Measurements from ENCODE around the gene DPH1. TPM values are rescaled to one million over a fixed set of nuclear protein-coding genes. Genes with fewer than 3 reads are reported as not detected.
A peak's percentile ranks its signal among the peaks of the same experiment; 100 is the strongest.

The DPH1 gene
- polyA plus RNA-seq, 5 donors, result 38.3 to 54.3 (median 47.8) TPM

DNA sequence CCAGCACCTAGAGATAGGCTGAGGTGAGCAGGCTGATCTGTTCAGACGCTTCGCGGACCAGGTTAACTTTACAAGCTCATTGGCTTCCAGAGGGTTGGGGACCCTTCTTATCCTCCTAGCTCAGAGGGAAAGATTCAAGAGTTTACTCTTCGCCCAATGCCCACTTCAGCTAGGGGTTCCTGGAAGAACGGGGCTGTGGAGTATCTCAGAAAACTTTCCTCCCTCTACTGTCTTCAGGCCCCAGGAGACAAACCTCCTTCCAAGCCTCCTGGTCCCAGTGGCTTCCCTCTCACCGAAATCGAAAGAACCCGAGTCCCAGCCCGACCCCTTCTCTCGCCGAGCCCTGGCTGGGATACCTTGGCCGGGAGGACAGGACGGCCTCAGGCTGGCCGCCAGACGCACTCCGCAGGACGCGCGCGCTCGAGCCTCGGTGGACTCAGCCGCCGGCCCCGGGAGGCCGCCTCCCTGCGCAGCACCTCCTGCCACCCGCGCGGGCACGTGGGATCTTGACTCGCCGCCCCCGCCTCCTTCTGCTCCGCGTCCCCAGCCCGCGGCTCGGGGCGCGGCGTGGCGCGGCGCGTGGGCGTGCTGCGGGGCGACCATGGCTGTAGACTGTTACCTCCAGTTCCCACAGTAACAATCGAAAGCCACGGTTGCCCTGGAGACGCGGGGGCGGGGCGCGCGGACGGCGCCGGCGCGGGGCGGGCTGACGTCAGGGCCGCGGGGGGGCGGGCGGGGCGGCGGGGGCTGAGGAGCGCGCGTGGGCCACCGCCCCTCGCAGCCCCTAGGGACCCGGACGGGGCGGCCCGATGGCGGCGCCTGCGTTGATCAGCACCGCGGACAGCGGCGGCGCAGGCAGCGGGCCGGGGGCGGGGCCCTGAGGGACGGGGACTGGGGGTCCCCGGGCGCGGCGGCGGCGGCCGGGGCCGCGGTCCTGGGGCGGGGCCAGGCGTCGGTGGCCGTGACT is 19.7 kb downstream of the DPH1 start:
- peak; percentile 80 to 84 for DNase-seq

GRCh38 chr17:2050300-2051060 is 20.5 kb downstream of the DPH1 start:
- DNase-seq, result peak; percentile 72 to 80

DNA sequence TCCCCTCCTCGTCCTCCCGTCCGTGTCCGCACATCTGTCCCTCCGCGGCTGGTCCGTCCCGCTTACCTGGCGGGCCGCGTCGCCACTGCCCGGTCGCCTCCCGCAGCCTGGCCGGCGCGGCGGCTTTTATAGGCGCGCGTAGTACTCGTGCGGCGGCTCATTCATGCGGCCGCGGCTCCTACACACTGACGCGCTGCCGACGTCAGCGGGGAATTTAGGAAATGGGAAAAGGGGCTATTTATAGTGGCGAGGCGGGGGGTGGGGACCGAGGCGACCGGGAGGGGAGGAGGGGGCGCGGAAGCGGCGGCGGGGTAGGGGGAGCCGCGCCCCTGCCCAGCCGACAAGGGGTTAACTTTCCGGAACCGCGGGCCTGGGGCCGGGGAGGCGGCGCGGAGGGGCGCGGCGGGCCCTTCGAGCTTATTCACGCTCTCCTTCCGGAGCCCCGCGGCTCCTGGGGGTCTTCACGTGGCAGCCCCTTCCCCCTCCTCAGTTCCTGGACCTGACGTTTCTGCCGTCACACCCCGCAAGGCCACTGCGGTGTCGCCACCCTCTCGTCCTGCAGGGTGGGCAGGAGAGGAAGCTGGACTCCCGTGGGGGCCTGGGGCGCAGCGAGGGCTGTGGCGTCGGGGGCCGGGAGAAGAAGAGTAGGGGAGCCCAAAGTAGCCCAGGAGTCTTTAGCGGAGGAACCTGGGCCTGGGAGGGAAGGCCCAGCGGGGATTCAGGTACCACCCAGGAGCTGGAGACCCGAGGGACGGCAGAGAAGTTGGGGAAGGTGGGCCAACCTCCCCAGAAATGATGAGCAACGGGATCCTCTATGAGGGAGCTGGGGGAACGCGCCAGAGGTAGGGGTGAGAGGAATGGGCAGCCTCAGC is 21.3 kb downstream of the DPH1 start:
- no peak for DNase-seq

DNA sequence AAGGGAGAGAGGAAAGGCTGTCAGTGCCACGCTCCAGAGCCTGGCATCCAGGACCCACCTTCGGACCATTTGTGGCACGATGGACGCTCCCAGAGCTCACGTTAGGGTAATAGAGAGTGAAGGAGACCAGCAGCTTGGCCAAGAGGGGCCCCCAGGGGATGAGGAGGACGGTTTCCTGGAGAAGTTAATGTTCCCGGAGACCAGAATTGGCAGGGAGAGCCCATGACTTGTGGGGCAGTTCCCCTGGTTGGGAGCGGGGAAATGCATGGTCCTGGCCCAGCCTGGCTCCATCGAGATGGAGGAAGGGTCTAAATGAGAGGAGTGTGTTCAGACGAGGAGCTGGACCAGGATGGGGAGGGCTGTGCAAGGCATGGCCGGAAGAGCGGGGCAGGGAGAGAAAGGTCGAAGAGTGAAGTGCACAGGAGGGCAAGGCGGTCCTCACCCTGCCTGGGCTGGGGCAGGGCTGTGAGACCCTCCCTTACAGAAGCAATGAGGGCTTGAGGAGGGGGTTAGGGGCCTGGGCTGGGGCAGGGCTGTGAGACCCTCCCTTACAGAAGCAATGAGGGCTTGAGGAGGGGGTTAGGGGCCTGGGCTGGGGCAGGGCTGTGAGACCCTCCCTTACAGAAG is 22.1 kb downstream of the DPH1 start:
- no peak for DNase-seq

DNA sequence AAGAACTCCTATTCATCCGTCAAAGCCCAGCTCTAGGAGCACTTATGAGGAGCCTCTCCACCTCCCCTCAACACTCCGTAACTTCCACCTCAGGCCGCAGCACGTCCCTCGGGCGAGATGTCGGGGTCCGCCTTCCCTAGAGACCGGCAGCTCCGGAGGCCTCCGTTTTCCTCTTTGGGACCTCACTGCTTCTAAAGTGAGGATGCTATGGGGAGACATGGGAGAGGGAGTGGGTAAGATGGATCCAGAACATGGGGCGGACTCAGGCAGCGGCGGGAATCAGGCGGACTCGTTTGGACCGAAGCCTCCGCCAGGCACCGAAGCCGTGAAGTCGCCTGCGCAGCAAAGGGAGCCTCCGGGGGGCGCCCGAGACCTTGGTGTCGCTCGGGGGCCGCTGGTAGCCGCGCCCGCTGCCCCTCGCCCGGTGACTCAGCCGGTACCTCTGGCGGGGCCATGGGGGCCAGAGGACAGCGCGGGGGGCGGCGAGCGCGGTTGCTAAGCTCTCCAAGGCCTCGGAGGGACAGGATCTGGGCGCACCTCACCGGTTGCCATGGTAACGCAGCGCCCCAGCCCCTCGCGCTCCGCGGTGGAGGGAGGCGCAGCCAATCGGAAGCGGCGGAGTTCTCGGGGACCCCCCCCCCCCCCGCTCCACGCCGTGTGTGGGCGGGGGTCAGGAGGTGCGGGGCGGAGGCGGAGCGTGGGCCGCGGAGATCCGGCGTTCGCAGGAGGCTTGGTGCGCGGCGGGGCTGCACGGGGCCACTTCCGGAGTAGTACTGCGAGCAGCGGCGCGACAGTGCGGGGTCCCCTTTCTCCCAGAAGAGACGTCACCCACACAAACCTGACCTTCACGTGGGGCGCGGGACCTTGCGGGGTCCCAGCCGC is 23.7 kb downstream of the DPH1 start:
- no peak for DNase-seq

DNA sequence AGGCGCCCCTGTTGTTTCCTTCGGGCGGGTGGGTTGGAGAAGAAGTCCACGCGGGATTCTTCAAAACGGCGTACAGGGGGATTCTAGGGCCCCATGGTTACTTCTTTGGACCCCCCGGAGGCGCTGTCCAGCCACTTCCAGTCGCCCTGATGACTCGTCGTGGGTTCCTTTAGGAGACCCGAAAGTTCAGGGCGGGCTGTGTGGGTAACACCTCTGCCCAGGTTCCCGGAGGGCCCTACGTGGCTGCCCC is 24.2 kb downstream of the DPH1 start:
- no peak for DNase-seq

- DNase-seq, result peak in 1 of 2 donors; percentile 81
Observed at GRCh38 chr17:2054512-2055291, 24.7 kb downstream of the DPH1 start, which contains the start of gene HIC1. Gene HIC1, plus strand, starts transcription at chr17:2055103. Its CDS starts 1,588 bp downstream, at chr17:2056691.

- DNase-seq, result no peak
Observed at GRCh38 chr17:2055292-2056205, 25.6 kb downstream of the DPH1 start.

DNA sequence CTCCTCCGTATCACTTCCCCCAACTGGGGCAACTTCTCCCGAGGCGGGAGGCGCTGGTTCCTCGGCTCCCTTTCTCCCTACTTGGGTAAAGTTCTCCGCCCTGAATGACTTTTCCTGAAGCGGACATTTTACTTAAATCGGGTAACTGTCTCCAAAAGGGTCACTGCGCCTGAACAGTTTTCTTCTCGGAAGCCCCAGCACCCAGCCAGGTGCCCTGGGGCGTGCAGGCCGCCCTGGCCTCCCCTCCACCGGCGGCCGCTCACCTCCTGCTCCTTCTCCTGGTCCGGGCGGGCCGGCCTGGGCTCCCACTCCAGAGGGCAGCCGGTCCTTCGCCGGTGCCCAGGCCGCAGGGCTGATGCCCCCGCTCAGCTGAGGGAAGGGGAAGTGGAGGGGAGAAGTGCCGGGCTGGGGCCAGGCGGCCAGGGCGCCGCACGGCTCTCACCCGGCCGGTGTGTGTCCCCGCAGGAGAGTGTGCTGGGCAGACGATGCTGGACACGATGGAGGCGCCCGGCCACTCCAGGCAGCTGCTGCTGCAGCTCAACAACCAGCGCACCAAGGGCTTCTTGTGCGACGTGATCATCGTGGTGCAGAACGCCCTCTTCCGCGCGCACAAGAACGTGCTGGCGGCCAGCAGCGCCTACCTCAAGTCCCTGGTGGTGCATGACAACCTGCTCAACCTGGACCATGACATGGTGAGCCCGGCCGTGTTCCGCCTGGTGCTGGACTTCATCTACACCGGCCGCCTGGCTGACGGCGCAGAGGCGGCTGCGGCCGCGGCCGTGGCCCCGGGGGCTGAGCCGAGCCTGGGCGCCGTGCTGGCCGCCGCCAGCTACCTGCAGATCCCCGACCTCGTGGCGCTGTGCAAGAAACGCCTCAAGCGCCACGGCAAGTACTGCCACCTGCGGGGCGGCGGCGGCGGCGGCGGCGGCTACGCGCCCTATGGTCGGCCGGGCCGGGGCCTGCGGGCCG is 26.5 kb downstream of the DPH1 start:
- peak in 1 of 2 donors; percentile 71 for DNase-seq

- DNase-seq, result no peak
Observed at GRCh38 chr17:2057175-2057759, 27.3 kb downstream of the DPH1 start.

DNA sequence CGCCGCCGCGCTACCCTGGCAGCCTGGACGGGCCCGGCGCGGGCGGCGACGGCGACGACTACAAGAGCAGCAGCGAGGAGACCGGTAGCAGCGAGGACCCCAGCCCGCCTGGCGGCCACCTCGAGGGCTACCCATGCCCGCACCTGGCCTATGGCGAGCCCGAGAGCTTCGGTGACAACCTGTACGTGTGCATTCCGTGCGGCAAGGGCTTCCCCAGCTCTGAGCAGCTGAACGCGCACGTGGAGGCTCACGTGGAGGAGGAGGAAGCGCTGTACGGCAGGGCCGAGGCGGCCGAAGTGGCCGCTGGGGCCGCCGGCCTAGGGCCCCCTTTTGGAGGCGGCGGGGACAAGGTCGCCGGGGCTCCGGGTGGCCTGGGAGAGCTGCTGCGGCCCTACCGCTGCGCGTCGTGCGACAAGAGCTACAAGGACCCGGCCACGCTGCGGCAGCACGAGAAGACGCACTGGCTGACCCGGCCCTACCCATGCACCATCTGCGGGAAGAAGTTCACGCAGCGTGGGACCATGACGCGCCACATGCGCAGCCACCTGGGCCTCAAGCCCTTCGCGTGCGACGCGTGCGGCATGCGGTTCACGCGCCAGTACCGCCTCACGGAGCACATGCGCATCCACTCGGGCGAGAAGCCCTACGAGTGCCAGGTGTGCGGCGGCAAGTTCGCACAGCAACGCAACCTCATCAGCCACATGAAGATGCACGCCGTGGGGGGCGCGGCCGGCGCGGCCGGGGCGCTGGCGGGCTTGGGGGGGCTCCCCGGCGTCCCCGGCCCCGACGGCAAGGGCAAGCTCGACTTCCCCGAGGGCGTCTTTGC is 28.0 kb downstream of the DPH1 start:
- no peak for DNase-seq

GRCh38 chr17:2058586-2059546 is 28.9 kb downstream of the DPH1 start:
- DNase-seq, result no peak

- no peak for DNase-seq
Observed at GRCh38 chr17:2059547-2060384, 29.8 kb downstream of the DPH1 start.

- DNase-seq, result no peak
Observed at GRCh38 chr17:2060385-2060658, 30.4 kb downstream of the DPH1 start.

All from right lung (tissue), 5 donors.